GM12878 (cell line): ENCODE results near the gene SLC37A1. TPM values are rescaled to one million over a fixed set of nuclear protein-coding genes. Genes with fewer than 3 reads are reported as not detected.

Source experiments
- BMI1 ChIP-seq: fragments of 450-650 bp; IDR thresholded peaks from 2 replicates; pipeline ENCODE4 v1.6.1; 2016; ENCODE audit warnings: mild to moderate bottlenecking, moderate library complexity, borderline replicate concordance
- CBX3 ChIP-seq: fragments of 200-600 bp; sonication (generic); IDR thresholded peaks from 2 replicates; pipeline ENCODE4 v1.6.1; 2016; ENCODE audit warnings: low read depth, borderline replicate concordance
- E2F4 ChIP-seq: IDR thresholded peaks from 2 replicates; pipeline ENCODE4 v1.6.1; 2012; ENCODE audit warnings: low read depth, low read length, improper control_type of control experiment
- IRF3 ChIP-seq: fragments of 450-650 bp; IDR thresholded peaks from 2 replicates; pipeline ENCODE4 v1.6.1; 2014; ENCODE audit warnings: mild to moderate bottlenecking
- NFIC ChIP-seq: IDR thresholded peaks from 2 replicates; pipeline ENCODE4 v1.6.1; 2012; ENCODE audit warnings: low read depth, mild to moderate bottlenecking, inconsistent platforms, low read length, moderate library complexity
- YBX1 ChIP-seq: fragments of 450-650 bp; IDR thresholded peaks from 2 replicates; pipeline ENCODE4 v1.6.1; 2016; ENCODE audit warnings: antibody characterized with exemption
- ZBTB11 ChIP-seq: fragments of 450-650 bp; formaldehyde crosslinking; IDR thresholded peaks from 2 replicates; pipeline ENCODE4 v1.5.0; 2022; ENCODE audit warnings: mild to moderate bottlenecking, missing genetic modification characterization
- polyA plus RNA-seq, 11 experiments: library from polyadenylated mRNA; depleted of rRNA in 4 of 11; unstranded in 6 of 11; stranded (reverse) in 5 of 11; fragments of >200 nt; fragmentation: Nextera tagmentation in 4 of 11; fragmentation: Illumina TruSeq in 1 of 11; extraction: Ambion mirVana in 4 of 11; extraction: Trizol in 1 of 11; gene quantifications; 1 replicate in 1 of 11; 2 replicates in 10 of 11; pipeline versions ENCODE4 v1.2.1 to v1.2.3, GENCODE V29; 2011 to 2016; ENCODE audit warnings: inconsistent platforms in 2 of 11, missing spikeins in 2 of 11, low read depth in 1 of 11
- total RNA-seq, 4 experiments: library from RNA; depleted of rRNA in 3 of 4; stranded (reverse); fragments of >200 nt in 3 of 4; fragmentation: Illumina TruSeq in 1 of 4; extraction: Trizol in 1 of 4; gene quantifications; 2 replicates each; pipeline versions ENCODE4 v1.2.1 to v1.2.3, GENCODE V29; 2013 to 2021
- TF ChIP-seq, protein P1 (sequence below): fragments of 450-650 bp; formaldehyde crosslinking; IDR thresholded peaks from 2 replicates; pipeline ENCODE4 v1.4.0; 2022; ENCODE audit warnings: mild to moderate bottlenecking, moderate library complexity
- TF ChIP-seq, protein P2 (sequence below): IDR thresholded peaks from 2 replicates; pipeline ENCODE4 v1.6.1; 2011; ENCODE audit warnings: low read depth, low read length, improper control_type of control experiment, borderline replicate concordance
- TF ChIP-seq, protein P3 (sequence below), 3 experiments: IDR thresholded peaks in 2 of 3; conservative IDR thresholded peaks in 1 of 3; 2 replicates each; pipeline ENCODE4 v1.5.1; 2011; ENCODE audit warnings: low read depth in 3 of 3, low read length in 3 of 3, mild to moderate bottlenecking in 3 of 3, control low read depth in 2 of 3, moderate library complexity in 2 of 3, inconsistent platforms in 1 of 3, mixed read lengths in 1 of 3; ENCODE audit not compliant: control insufficient read depth in 2 of 3, insufficient read depth in 1 of 3; ENCODE audit errors: extremely low read depth in 1 of 3

SLC37A1 gene
- total and polyA plus RNA-seq, 10 of the 15 experiments (the other 5 are each of a cell fraction or from before 2014, with no cell fraction given) = 1.1 to 35.5 (median 24.4) TPM

DNA sequence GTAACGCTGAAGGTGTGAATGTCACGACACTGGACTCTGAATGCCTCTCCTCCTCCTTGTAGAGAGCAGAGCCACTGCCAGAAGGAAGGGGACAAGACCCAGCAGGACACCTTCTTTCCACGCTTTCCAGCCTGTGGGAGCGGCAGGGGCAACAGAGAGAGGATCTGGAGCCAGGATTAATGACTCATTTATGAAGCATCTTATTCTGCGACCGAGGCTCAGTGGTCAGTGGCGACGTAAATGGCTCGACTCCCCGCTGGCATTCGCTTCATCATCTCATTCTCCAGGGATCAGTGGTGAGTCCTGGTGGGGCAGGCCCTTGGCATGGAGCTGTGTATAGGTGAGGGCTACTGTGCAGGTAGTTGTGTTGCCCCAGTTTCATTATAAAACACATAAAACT lies 4.6 kb downstream of the SLC37A1 start (continued):
- TF ChIP-seq, protein P1, sequence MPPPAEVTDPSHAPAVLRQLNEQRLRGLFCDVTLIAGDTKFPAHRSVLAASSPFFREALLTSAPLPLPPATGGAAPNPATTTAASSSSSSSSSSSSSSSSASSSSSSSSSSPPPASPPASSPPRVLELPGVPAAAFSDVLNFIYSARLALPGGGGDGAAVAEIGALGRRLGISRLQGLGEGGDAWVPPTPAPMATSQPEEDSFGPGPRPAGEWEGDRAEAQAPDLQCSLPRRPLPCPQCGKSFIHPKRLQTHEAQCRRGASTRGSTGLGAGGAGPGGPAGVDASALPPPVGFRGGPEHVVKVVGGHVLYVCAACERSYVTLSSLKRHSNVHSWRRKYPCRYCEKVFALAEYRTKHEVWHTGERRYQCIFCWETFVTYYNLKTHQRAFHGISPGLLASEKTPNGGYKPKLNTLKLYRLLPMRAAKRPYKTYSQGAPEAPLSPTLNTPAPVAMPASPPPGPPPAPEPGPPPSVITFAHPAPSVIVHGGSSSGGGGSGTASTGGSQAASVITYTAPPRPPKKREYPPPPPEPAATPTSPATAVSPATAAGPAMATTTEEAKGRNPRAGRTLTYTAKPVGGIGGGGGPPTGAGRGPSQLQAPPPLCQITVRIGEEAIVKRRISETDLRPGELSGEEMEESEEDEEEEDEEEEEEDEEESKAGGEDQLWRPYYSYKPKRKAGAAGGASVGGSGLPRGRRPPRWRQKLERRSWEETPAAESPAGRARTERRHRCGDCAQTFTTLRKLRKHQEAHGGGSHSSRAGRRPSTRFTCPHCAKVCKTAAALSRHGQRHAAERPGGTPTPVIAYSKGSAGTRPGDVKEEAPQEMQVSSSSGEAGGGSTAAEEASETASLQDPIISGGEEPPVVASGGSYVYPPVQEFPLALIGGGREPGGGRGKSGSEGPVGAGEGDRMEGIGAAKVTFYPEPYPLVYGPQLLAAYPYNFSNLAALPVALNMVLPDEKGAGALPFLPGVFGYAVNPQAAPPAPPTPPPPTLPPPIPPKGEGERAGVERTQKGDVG (CRISPR knock-in tag) = no peak
- TF ChIP-seq BMI1 (no peak), IRF3 (no peak), E2F4 (no peak), ZBTB11 (CRISPR knock-in tag) (no peak), CBX3 (no peak), NFIC (no peak), YBX1 (no peak)
- TF ChIP-seq, protein P2, sequence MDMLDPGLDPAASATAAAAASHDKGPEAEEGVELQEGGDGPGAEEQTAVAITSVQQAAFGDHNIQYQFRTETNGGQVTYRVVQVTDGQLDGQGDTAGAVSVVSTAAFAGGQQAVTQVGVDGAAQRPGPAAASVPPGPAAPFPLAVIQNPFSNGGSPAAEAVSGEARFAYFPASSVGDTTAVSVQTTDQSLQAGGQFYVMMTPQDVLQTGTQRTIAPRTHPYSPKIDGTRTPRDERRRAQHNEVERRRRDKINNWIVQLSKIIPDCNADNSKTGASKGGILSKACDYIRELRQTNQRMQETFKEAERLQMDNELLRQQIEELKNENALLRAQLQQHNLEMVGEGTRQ = no peak
- TF ChIP-seq, protein P3, sequence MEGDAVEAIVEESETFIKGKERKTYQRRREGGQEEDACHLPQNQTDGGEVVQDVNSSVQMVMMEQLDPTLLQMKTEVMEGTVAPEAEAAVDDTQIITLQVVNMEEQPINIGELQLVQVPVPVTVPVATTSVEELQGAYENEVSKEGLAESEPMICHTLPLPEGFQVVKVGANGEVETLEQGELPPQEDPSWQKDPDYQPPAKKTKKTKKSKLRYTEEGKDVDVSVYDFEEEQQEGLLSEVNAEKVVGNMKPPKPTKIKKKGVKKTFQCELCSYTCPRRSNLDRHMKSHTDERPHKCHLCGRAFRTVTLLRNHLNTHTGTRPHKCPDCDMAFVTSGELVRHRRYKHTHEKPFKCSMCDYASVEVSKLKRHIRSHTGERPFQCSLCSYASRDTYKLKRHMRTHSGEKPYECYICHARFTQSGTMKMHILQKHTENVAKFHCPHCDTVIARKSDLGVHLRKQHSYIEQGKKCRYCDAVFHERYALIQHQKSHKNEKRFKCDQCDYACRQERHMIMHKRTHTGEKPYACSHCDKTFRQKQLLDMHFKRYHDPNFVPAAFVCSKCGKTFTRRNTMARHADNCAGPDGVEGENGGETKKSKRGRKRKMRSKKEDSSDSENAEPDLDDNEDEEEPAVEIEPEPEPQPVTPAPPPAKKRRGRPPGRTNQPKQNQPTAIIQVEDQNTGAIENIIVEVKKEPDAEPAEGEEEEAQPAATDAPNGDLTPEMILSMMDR (IDR thresholded peaks at IDR 0.05 in 2 of 3, conservative IDR thresholded peaks at IDR 0.05 in 1 of 3; ENCODE audit: control insufficient read depth in 2 of 3, extremely low read depth in 1 of 3, insufficient read depth in 1 of 3, low read depth in 3 of 3, low read length in 3 of 3) = no peak
